Measurements from ENCODE around the gene ADCYAP1. TPM values are rescaled to one million over a fixed set of nuclear protein-coding genes. Genes with fewer than 3 reads are reported as not detected.

Gene ADCYAP1
- total RNA-seq, 1 donor from 2014 or later: 2.2 TPM

- H3K4me3 ChIP-seq: peak overlapping the region; percentile 9 to 29
- H3K36me3 ChIP-seq: no peaks in the 10 kb centered on the region
- no peak overlapping the region for H3K27ac ChIP-seq
- peaks cover 47% of the 10 kb centered on the region for H3K4me1 ChIP-seq
- no peaks in the 10 kb centered on the region for H3K9me3 ChIP-seq
- TF ChIP-seq POLR2AphosphoS5 (IDR thresholded peaks at IDR 0.05; ENCODE audit: insufficient read depth in 1 of 2, low read depth in 1 of 2): no peak
- no peak for TF ChIP-seq CTCF (IDR thresholded peaks at IDR 0.05)
- no peak for TF ChIP-seq POLR2A (IDR thresholded peaks at IDR 0.05)
- intact Hi-C loops (cut with DNase I): no loop called here
- H3K27me3 ChIP-seq: peaks cover 28% of the 10 kb centered on the region
- DNase-seq (ENCODE audit: extremely low spot score in 2 of 2): no peak
Measured at GRCh38 chr18:908758-909724, 4.4 kb downstream of the ADCYAP1 start.

GRCh38 chr18:910247-910646 lies 5.6 kb downstream of the ADCYAP1 start:
- Histone ChIP-seq H3K27ac (no peak overlapping the region), H3K27me3 (peaks cover 19% of the 10 kb centered on the region), H3K4me1 (peaks cover 41% of the 10 kb centered on the region), H3K9me3 (no peaks in the 10 kb centered on the region), H3K36me3 (no peaks in the 10 kb centered on the region), H3K4me3 (no peak overlapping the region)
- intact Hi-C loops (cut with DNase I): no loop called here
- TF ChIP-seq POLR2A (IDR thresholded peaks at IDR 0.05) (no peak), POLR2AphosphoS5 (IDR thresholded peaks at IDR 0.05; ENCODE audit: insufficient read depth in 1 of 2, low read depth in 1 of 2) (no peak), CTCF (IDR thresholded peaks at IDR 0.05) (no peak)
- DNase-seq (ENCODE audit: extremely low spot score in 2 of 2): no peak

GRCh38 chr18:911025-911424 lies 6.4 kb downstream of the ADCYAP1 start:
- no peak overlapping the region for H3K4me3 ChIP-seq
- H3K27me3 ChIP-seq: peaks cover 17% of the 10 kb centered on the region
- TF ChIP-seq POLR2A (IDR thresholded peaks at IDR 0.05) (no peak), CTCF (IDR thresholded peaks at IDR 0.05) (no peak), POLR2AphosphoS5 (IDR thresholded peaks at IDR 0.05; ENCODE audit: insufficient read depth in 1 of 2, low read depth in 1 of 2) (no peak)
- H3K4me1 ChIP-seq: peaks cover 34% of the 10 kb centered on the region
- no peaks in the 10 kb centered on the region for H3K9me3 ChIP-seq
- no peak overlapping the region for H3K27ac ChIP-seq
- intact Hi-C loops (cut with DNase I): no loop called here
- no peak for DNase-seq (ENCODE audit: extremely low spot score in 2 of 2)
- no peaks in the 10 kb centered on the region for H3K36me3 ChIP-seq

- Histone ChIP-seq H3K4me3 (no peak overlapping the region), H3K36me3 (no peaks in the 10 kb centered on the region), H3K4me1 (peaks cover 29% of the 10 kb centered on the region), H3K27ac (no peak overlapping the region), H3K27me3 (peaks cover 14% of the 10 kb centered on the region), H3K9me3 (no peaks in the 10 kb centered on the region)
- no peak for DNase-seq (ENCODE audit: extremely low spot score in 2 of 2)
- TF ChIP-seq POLR2A (IDR thresholded peaks at IDR 0.05) (no peak), CTCF (IDR thresholded peaks at IDR 0.05) (no peak), POLR2AphosphoS5 (IDR thresholded peaks at IDR 0.05; ENCODE audit: insufficient read depth in 1 of 2, low read depth in 1 of 2) (no peak)
- intact Hi-C loops (cut with DNase I): no loop called here
Measured at GRCh38 chr18:911486-911885, 6.8 kb downstream of the ADCYAP1 start.

GRCh38 chr18:916562-916961 lies 11.9 kb downstream of the ADCYAP1 start:
- intact Hi-C loops (cut with DNase I): no loop called here
- TF ChIP-seq CTCF (IDR thresholded peaks at IDR 0.05) (no peak), POLR2AphosphoS5 (IDR thresholded peaks at IDR 0.05; ENCODE audit: insufficient read depth in 1 of 2, low read depth in 1 of 2) (no peak), POLR2A (IDR thresholded peaks at IDR 0.05) (no peak)
- no peak overlapping the region for H3K4me3 ChIP-seq
- no peak overlapping the region for H3K27ac ChIP-seq
- no peaks in the 10 kb centered on the region for H3K4me1 ChIP-seq
- no peaks in the 10 kb centered on the region for H3K36me3 ChIP-seq
- no peaks in the 10 kb centered on the region for H3K27me3 ChIP-seq
- H3K9me3 ChIP-seq: no peaks in the 10 kb centered on the region
- DNase-seq (ENCODE audit: extremely low spot score in 2 of 2): no peak

Measured in vagina (tissue), 2 donors.